Activated CD4-positive, alpha-beta T cell treated with anti-CD3 and anti-CD28 coated beads for 24 hours (primary cell): ENCODE measurements around the gene COPG2.

ENCODE experiments used
- DNase-seq, 2 donors: peaks; one replicate each; pipeline ENCODE4 v3.0.0-alpha.2; 2020; ENCODE audit warnings: low read depth in 2 of 2

The COPG2 gene

DNA sequence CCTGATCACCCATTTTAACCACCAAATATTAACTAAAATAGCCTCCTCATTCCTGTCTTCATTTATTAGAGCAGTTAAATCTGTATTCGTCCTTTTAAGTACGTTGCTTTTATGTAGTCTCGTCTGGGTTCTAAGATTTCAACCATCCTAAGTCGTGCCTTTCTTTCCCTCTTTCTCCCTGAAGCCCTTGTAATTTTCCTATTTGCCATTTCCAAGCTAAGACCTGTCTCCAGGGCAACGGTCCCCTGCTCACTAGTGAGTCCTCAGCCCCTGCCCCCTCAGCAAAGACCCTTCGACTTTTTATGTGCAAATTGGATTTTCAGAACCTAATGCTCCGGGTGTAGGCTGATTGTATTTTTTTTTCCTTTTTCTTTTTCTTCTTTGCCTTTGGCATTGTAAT, 192.8 kb downstream of the COPG2 start:
- no peak for DNase-seq

DNA sequence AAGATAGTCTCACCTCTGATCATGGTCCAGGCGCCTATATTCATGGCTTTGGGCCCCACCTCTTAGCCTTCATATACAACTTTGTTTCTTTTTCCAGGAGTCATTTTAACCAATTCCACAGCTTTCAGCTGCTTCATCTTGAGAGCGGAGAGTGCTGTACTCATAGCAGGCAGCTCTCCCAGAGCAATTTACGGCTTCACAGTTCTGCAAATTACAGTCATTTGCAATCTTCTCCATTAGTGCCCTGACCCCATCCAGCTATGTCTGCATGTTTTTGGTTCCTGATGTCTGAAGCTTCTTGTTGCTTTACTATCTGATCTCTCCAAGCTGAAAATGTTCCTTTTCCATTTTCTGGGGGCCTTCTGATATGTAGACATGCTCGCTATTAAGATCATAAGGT, 194.7 kb downstream of the COPG2 start:
- DNase-seq = no peak

DNA sequence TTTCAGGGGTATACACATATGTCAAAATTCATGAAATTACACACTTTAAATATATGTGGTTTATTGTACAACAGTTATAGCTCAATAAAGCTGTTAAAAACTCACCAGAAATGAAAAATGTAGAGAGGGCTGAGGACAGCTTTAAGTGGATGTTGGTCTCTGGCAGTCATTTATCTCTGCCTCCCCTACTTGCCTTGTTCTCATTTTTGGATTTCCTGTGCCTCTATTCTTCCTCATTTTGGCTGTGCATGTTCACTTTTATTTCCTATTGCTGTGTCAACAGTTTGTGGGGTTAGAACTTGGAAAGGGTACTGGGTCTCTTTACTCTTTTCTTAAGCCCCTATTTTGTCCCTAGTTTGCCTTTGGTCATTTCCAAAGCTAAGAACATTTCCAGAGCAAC, 195.3 kb downstream of the COPG2 start:
- DNase-seq = no peak

DNA sequence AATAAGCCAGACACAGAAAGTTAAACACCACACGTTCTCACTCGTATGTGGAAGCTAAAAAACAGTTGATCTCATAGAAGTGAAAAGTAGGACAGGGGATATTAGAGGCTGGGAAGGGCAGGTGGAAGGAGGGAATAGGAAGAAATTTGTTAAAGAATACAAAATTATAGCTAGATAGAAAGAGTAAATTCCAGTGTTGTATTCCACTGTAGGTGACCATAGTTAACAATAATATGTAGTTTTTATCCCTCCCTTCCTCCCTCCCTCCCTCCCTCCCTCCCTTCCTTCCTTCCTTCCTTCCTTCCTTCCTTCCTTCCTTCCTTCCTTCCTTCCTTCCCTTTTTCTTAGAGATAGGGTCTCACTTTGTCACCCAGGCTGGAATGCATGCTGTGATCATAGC, 196.6 kb downstream of the COPG2 start:
- DNase-seq = no peak

DNA sequence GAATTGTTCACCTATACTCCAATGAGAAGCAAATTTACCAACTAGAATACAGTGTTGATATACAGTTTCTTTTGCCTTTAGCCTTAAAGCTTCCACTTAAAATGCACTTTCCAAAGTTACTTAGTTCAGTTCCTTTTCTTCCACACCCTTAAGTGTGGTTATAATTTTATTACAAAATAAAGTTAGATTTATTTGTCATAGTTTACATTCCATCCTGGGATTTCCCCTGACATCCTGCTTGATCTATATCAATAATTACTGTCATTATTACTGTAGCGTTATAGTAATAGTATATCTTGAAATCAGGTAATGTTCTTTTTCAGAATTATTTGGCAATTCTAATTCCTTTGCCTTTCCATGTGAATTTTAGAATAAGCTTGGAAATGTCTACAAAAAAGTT, 199.9 kb downstream of the COPG2 start:
- DNase-seq = no peak

DNA sequence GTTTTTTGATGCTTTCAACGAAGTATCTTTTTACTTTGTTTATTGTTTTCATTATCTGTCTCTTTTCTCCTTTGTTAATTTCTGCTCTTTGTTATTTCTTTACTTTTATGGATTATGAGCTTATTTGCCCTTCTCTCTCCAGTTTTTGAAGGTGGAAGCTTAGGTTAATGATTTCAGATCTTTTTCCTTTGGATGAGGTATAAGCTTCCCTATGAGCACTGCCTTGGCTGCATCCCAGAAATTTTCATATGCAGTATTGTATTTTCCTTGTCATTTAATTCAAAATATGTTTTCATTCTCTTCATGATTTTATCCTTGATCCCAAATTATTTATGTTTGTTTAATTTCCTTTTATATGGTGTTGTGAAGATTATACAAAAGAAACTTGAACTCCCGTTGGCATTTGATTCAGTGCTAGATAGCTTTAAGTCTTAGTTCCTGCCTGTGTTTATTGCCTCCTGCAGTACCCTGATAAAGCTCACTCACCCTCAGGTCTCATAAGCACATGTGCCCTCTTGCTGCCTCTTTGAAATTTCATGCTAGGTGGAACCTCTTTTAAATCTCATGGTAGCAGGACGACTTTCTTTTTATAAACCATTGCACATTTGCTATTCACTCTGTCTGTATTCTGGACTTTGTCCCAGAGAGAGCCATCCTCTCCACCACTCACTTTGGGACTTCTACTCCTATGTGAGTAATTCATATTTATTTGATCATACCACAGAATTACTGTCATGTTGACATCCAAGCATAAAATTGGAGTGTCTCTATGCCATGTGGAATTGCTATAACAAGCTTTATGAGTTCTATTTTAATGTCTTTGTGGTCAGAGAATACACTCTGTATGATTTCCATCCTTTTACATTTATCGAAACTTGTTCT, 204.8 kb downstream of the COPG2 start:
- DNase-seq = no peak

DNA sequence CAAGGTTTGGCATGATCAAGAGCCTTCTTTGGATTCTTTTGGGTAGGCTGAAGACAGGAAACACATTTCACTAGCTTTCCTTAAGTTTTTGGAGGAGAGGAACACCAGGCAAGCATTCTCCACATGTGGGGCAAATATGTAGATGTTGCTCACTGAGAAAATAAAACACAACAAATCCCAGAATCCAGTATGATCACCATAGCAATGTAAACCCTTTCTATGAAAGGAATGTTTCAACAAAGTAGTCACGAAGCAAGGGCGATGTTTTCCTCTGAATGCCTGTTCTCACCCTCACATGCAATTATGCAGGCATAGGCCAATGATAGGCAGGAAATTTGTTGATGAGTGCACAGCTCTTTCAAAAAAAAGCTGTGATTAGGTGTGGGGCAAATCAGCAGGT, 207.3 kb downstream of the COPG2 start:
- no peak for DNase-seq

DNA sequence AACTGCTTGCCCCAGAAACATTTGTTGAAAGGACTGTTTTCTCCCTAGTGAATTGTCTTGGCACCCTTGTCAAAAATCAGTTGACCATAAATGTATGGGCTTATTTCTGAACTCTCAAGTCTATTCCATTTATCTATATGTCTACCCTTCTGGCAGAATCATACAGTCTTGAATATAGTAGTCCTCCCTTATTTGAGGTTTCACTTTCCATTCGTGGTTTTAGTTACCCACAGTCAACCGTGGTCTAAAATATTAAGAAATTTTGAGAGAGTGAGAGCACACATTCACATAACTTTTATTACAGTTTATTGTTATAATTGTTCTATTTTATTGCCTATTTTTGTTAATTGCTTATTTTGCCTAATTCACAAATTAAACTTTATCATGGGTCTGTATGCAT, 210.3 kb downstream of the COPG2 start:
- DNase-seq = no peak
